K562 (cell line): Measurements from ENCODE around the gene ERLIN1. TPM values are rescaled to one million over a fixed set of nuclear protein-coding genes. Genes with fewer than 3 reads are reported as not detected.

ENCODE experiments used
- ATAC-seq: fragments of 200-7000 bp; cut with Tn5 transposase; 3 replicates; pipeline ENCODE4 v1.9.1; 2020; ENCODE audit warnings: moderate library complexity
- BruUV-seq: library from RNA; stranded (reverse); fragments of 400-500 nt; replicated peaks from 2 replicates; lab custom pipeline; 2021; lab: Mats Ljungman, UMichigan
- CTCF ChIA-PET: fragments of 300-600 bp; formaldehyde crosslinking; extraction: SDS; loops from one replicate; lab custom pipeline; 2021; ENCODE audit warnings: low intra/inter-chr PET ratio; lab: Yijun Ruan, JAX
- POLR2A ChIA-PET: fragments of 300-600, 350-650 bp; sonication (Branson Sonifier 250); formaldehyde crosslinking; extraction: SDS; loops from one replicate; lab custom pipeline; 2021; ENCODE audit warnings: antibody characterized with exemption, inconsistent platforms; lab: Yijun Ruan, JAX
- DNase-seq, 4 experiments: peaks; one replicate each; pipeline versions ENCODE4 v3.0.0 to v3.0.0-alpha.2; 2011 to 2018; ENCODE audit warnings: low spot score in 3 of 4, mixed read lengths in 3 of 4; ENCODE audit errors: extremely low read depth in 1 of 4
- FAIRE-seq: peaks from 2 replicates; lab custom pipeline; 2011; peaks lifted over from hg19 to GRCh38; lab: Jason Lieb, UNC
- H2AFZ ChIP-seq: 2 replicates; pipeline ENCODE4 v1.6.0; 2011; ENCODE audit warnings: low read depth, low read length, control low read depth, inconsistent platforms
- H3K27ac ChIP-seq: fragments of 200-600 bp; 3 replicates; pipeline ENCODE4 v1.8.0; 2011; ENCODE audit warnings: low read depth, mild to moderate bottlenecking, control low read depth, inconsistent platforms, low read length, moderate library complexity, mixed read lengths; ENCODE audit errors: extremely low read depth
- H3K27me3 ChIP-seq, 2 experiments: fragments of 300-600 bp in 1 of 2; 2 replicates in 1 of 2; 3 replicates in 1 of 2; pipeline versions ENCODE4 v1.6.0 to v1.8.0; 2011; ENCODE audit warnings: inconsistent platforms in 2 of 2, low read length in 2 of 2, mild to moderate bottlenecking in 1 of 2, mixed read lengths in 1 of 2, moderate library complexity in 1 of 2; ENCODE audit not compliant: control insufficient read depth in 2 of 2, insufficient read depth in 2 of 2
- H3K36me3 ChIP-seq: fragments of 300-600 bp; 3 replicates; pipeline ENCODE4 v1.8.0; 2011; ENCODE audit warnings: mild to moderate bottlenecking, low read length, inconsistent platforms; ENCODE audit not compliant: control insufficient read depth, insufficient read depth
- H3K4me1 ChIP-seq, 2 experiments: fragments of 200-600 bp in 1 of 2; replicated peaks in 1 of 2; 2 replicates in 1 of 2; 3 replicates in 1 of 2; pipeline versions ENCODE4 v1.5.1 to v1.8.0; 2011; ENCODE audit warnings: inconsistent platforms in 2 of 2, low read length in 2 of 2, mild to moderate bottlenecking in 1 of 2, mixed read lengths in 1 of 2, moderate library complexity in 1 of 2; ENCODE audit not compliant: control insufficient read depth in 2 of 2, insufficient read depth in 2 of 2
- H3K4me2 ChIP-seq: 2 replicates; pipeline ENCODE4 v1.6.1; 2011; ENCODE audit warnings: low read length, control low read depth, inconsistent platforms, mixed read lengths; ENCODE audit not compliant: insufficient read depth
- H3K4me3 ChIP-seq: fragments of 200-600 bp; sonication (generic), shearing (Covaris generic); 2 replicates; pipeline ENCODE4 v1.5.1; 2016; ENCODE audit warnings: control low read depth, inconsistent platforms
- H3K79me2 ChIP-seq: fragments of 200-600 bp; 3 replicates; pipeline ENCODE4 v1.8.0; 2011; ENCODE audit warnings: low read length, inconsistent platforms; ENCODE audit not compliant: control insufficient read depth, insufficient read depth
- H3K9ac ChIP-seq, 2 experiments: 2 replicates each; pipeline versions ENCODE4 v1.6.0 to v1.6.1; 2011; ENCODE audit warnings: low read depth in 2 of 2, low read length in 2 of 2, control low read depth in 1 of 2, inconsistent platforms in 1 of 2, mild to moderate bottlenecking in 1 of 2, mixed read lengths in 1 of 2; ENCODE audit not compliant: insufficient read depth in 1 of 2
- H3K9me1 ChIP-seq: one replicate; pipeline ENCODE4 v1.6.0; 2011; ENCODE audit warnings: inconsistent platforms, mild to moderate bottlenecking, low read length, moderate library complexity; ENCODE audit not compliant: control insufficient read depth, insufficient read depth
- H3K9me3 ChIP-seq: replicated peaks from 2 replicates; pipeline ENCODE4 v1.5.1; 2011; ENCODE audit warnings: low read depth, low read length, inconsistent platforms; ENCODE audit not compliant: control insufficient read depth, insufficient read depth
- H4K20me1 ChIP-seq: replicated peaks from 2 replicates; pipeline ENCODE4 v1.6.1; 2011; ENCODE audit warnings: low read length, inconsistent platforms, mixed read lengths; ENCODE audit not compliant: control insufficient read depth, insufficient read depth
- DPF2 ChIP-seq: fragments of 450-650 bp; IDR thresholded peaks from 2 replicates; pipeline ENCODE4 v1.6.1; 2016
- FUS ChIP-seq: fragments of 200-400 bp; formaldehyde crosslinking; optimal IDR thresholded peaks from 2 replicates; pipeline ENCODE3; 2017; ENCODE audit warnings: low read depth, low read length
- KLF6 ChIP-seq: fragments of 250-450 bp; sonication (Bioruptor Pico); IDR thresholded peaks from 2 replicates; pipeline ENCODE4 v1.4.0; 2020; ENCODE audit warnings: mild to moderate bottlenecking, moderate library complexity, borderline replicate concordance
- MXI1 ChIP-seq: IDR thresholded peaks from 2 replicates; pipeline ENCODE4 v1.6.1; 2011; ENCODE audit warnings: low read depth, mild to moderate bottlenecking, improper control_type of control experiment, low read length
- NELFE ChIP-seq: IDR thresholded peaks from 2 replicates; pipeline ENCODE4 v1.6.1; 2011; ENCODE audit warnings: mild to moderate bottlenecking; ENCODE audit not compliant: insufficient read depth, insufficient read length
- NFE2 ChIP-seq: IDR thresholded peaks from 2 replicates; pipeline ENCODE4 v1.6.1; 2014; ENCODE audit warnings: antibody characterized with exemption, low read depth
- PBX2 ChIP-seq, 2 experiments: IDR thresholded peaks in 1 of 2; conservative IDR thresholded peaks in 1 of 2; 2 replicates each; pipeline ENCODE4 v1.6.1; 2016; ENCODE audit warnings: low read depth in 2 of 2, mild to moderate bottlenecking in 1 of 2, missing compliant biosample characterization in 1 of 2, missing genetic modification characterization in 1 of 2, moderate library complexity in 1 of 2
- SMARCB1 ChIP-seq: IDR thresholded peaks from 2 replicates; pipeline ENCODE4 v1.6.1; 2011; ENCODE audit warnings: improper control_type of control experiment, low read depth; ENCODE audit not compliant: insufficient read length
- THAP12 ChIP-seq: fragments of 250-450 bp; sonication (Bioruptor Pico); IDR thresholded peaks from 2 replicates; pipeline ENCODE4 v1.9.0; 2021; ENCODE audit warnings: mild to moderate bottlenecking, inconsistent platforms
- ZBTB12 ChIP-seq: fragments of 250-450 bp; sonication (Bioruptor Pico); IDR thresholded peaks from 2 replicates; pipeline ENCODE4 v1.4.0; 2020
- ZNF311 ChIP-seq: fragments of 250-450 bp; sonication (Bioruptor Pico); IDR thresholded peaks from 2 replicates; pipeline ENCODE4 v1.4.0; 2020; ENCODE audit warnings: mild to moderate bottlenecking, moderate library complexity
- ZNF354B ChIP-seq: fragments of 250-450 bp; sonication (Bioruptor Pico); IDR thresholded peaks from 2 replicates; pipeline ENCODE4 v1.4.0; 2020
- ZNF395 ChIP-seq: fragments of 200-800 bp; sonication (Bioruptor generic); IDR thresholded peaks from 2 replicates; pipeline ENCODE4 v1.6.1; 2017; ENCODE audit warnings: missing genetic modification characterization, missing compliant biosample characterization
- ZNF830 ChIP-seq: fragments of 250-450 bp; sonication (Bioruptor Pico); IDR thresholded peaks from 2 replicates; pipeline ENCODE4 v1.5.0; 2021; ENCODE audit warnings: mild to moderate bottlenecking
- ZZZ3 ChIP-seq: fragments of 450-650 bp; IDR thresholded peaks from 2 replicates; pipeline ENCODE4 v1.6.1; 2016; ENCODE audit warnings: antibody characterized with exemption, mild to moderate bottlenecking, moderate library complexity
- whole genome bisulfite sequencing: fragments of 100-300 bp; shearing (Covaris generic); methylation state at CpG from one replicate; pipeline ENCODE4 v1.1.6; 2016; ENCODE audit warnings: low coverage, mixed read lengths; ENCODE audit not compliant: insufficient coverage; ENCODE audit errors: missing lambda C conversion rate; 5-methylcytosine and 5-hydroxymethylcytosine counted together
- in situ Hi-C: fragments of 300-500 bp; cut with MboI; formaldehyde crosslinking; loops from 4 replicates; pipeline ENCODE4 v1.15.0; 2018; ENCODE audit warnings: inconsistent platforms, mixed read lengths
- intact Hi-C: fragments of 100-400 bp; cut with micrococcal nuclease; formaldehyde crosslinking; loops from 2 replicates; pipeline ENCODE4 v1.14.2; 2022
- polyA plus RNA-seq, 8 experiments: library from polyadenylated mRNA; depleted of rRNA in 4 of 8; stranded (reverse) in 5 of 8; unstranded in 3 of 8; fragments of >200 nt; fragmentation: Nextera tagmentation in 2 of 8; fragmentation: Illumina TruSeq in 1 of 8; extraction: Ambion mirVana in 2 of 8; extraction: Trizol in 1 of 8; gene quantifications; 2 replicates each; pipeline versions ENCODE4 v1.2.1 to v1.2.3, GENCODE V29; 2011 to 2014; ENCODE audit warnings: inconsistent platforms in 1 of 8, missing spikeins in 1 of 8
- total RNA-seq, 7 experiments: library from RNA; depleted of rRNA in 6 of 7; stranded (reverse); fragments of >200 nt in 6 of 7; fragmentation: Illumina TruSeq in 2 of 7; extraction: Trizol in 2 of 7; gene quantifications; 2 replicates each; pipeline versions ENCODE4 v1.2.1 to v1.2.3, GENCODE V29; 2011 to 2021; ENCODE audit warnings: low replicate concordance in 1 of 7

ERLIN1 gene
- total and polyA plus RNA-seq, 9 of the 15 experiments (the other 6 are each of a cell fraction or from before 2014, with no cell fraction given), result 9.8 to 26.8 (median 15.5) TPM

GRCh38 chr10:100223879-100224278 lies 38.0 kb upstream of the ERLIN1 start:
- Histone ChIP-seq H3K4me1 (peaks cover 0 to 3% of the 10 kb centered on the region in 2 experiments; a peak in 1 of 5 replicates), H3K4me3 (no peak overlapping the region), H4K20me1 (no peaks in the 10 kb centered on the region), H3K27ac (no peak overlapping the region), H3K36me3 (peaks cover 59% of the 10 kb centered on the region; the same call in 2 of the 3 replicates), H3K27me3 (no peaks in the 10 kb centered on the region), H3K9me1 (no peaks in the 10 kb centered on the region), H3K4me2 (no peak overlapping the region), H3K9me3 (no peaks in the 10 kb centered on the region), H3K79me2 (peaks cover 30% of the 10 kb centered on the region), H2AFZ (no peak overlapping the region), H3K9ac (no peak overlapping the region)
- TF ChIP-seq DPF2 (no peak), ZNF395 (no peak), ZNF354B (no peak), ZNF830 (CRISPR knock-in tag) (no peak), NELFE (no peak), SMARCB1 (no peak), PBX2 (CRISPR knock-in tag; IDR thresholded peaks at IDR 0.05; ENCODE audit: low read depth) (no peak), PBX2 (tag; conservative IDR thresholded peaks at IDR 0.05; ENCODE audit: low read depth) (no peak), MXI1 (no peak), ZZZ3 (no peak), ZBTB12 (CRISPR knock-in tag) (no peak), FUS (no peak), THAP12 (CRISPR knock-in tag) (no peak), ZNF311 (CRISPR knock-in tag) (no peak), NFE2 (no peak), KLF6 (CRISPR knock-in tag) (no peak)
- CTCF ChIA-PET, result no interaction called here
- intact Hi-C loops, result no loop called here
- FAIRE-seq, result no peak
- no peak for DNase-seq
- in situ Hi-C loops, result no loop called here
- POLR2A ChIA-PET, result interaction anchor here (0.6 to 1.2 kb wide), 2 partner anchors 13 to 26 kb away, joined by 3 read pairs; no protein-coding TSS in a partner anchor
- no peak for ATAC-seq
- no TSS peak for BruUV-seq
- 91% methylated on average over 5 of the region's 5 CpGs for WGBS
